ENCODE measurements around the gene DAB1. TPM values are rescaled to one million over a fixed set of nuclear protein-coding genes. Genes with fewer than 3 reads are reported as not detected.

The DAB1 gene
- total RNA-seq, 1 donor from 2014 or later = 0.25 TPM

DNA sequence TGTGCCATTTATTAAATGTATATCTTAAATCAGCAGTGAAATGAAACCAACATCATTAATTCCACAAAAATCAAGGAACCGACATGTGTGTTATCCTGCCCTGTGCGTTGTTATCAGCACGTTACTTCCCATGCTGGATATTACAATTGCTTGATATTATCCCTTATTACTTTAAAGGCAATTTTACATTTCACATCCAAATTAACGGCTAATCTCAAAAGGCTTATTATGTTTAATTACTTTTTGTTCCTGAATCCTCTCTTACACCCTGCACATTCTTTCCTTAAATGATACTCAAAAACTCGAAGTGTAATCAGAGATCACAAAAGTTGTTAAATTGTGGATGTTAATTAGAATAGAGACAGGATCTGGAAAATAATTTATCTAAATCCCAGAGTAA lies 167.9 kb downstream of the DAB1 start:
- no peak for TF ChIP-seq CTCF (IDR thresholded peaks at IDR 0.05; ENCODE audit: insufficient read depth, low read length, poor library complexity, severe bottlenecking)
- no peak overlapping the region for H3K4me3 ChIP-seq (ENCODE audit: low read depth, low read length)
- DNase-seq (ENCODE audit: low read depth) = no peak

DNA sequence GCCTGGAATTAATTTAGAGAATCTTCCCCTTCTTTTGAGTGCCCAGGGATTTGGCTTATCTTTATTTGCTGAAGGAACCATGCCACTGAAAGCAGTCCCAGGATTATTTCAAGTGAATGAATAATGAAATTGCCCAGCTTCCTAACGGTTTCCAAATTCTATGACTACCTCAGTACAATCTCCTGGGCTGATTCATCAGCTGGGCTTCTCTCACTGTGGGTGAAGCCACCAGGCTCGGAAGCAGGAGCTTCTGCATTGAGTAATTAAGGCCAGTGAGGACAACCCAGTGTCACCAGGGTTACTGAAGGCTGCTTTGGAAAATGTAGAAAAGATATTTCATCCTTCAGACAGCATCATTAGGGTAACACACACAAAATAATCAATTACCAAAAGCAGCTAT lies 169.8 kb downstream of the DAB1 start:
- Histone ChIP-seq H3K36me3 (ENCODE audit: control insufficient read depth, insufficient read depth, low read length) (no peaks in the 10 kb centered on the region), H3K4me3 (ENCODE audit: low read depth, low read length) (no peak overlapping the region), H3K27me3 (ENCODE audit: control insufficient read depth, insufficient read depth, low read length) (no peaks in the 10 kb centered on the region)
- TF ChIP-seq CTCF (IDR thresholded peaks at IDR 0.05; ENCODE audit: insufficient read depth, low read length, poor library complexity, severe bottlenecking) = no peak
- no peak for DNase-seq (ENCODE audit: low read depth)

More for the DNA sequence above, 167.9 kb downstream of the DAB1 start:
- no peaks in the 10 kb centered on the region for H3K27me3 ChIP-seq (ENCODE audit: control insufficient read depth, insufficient read depth, low read length)
- H3K36me3 ChIP-seq (ENCODE audit: control insufficient read depth, insufficient read depth, low read length) = no peaks in the 10 kb centered on the region

GRCh38 chr1:57252597-57253294 lies 171.1 kb downstream of the DAB1 start:
- no peak for TF ChIP-seq CTCF (IDR thresholded peaks at IDR 0.05; ENCODE audit: insufficient read depth, low read length, poor library complexity, severe bottlenecking)
- no peaks in the 10 kb centered on the region for H3K27me3 ChIP-seq (ENCODE audit: control insufficient read depth, insufficient read depth, low read length)
- DNase-seq (ENCODE audit: low read depth) = no peak

DNA sequence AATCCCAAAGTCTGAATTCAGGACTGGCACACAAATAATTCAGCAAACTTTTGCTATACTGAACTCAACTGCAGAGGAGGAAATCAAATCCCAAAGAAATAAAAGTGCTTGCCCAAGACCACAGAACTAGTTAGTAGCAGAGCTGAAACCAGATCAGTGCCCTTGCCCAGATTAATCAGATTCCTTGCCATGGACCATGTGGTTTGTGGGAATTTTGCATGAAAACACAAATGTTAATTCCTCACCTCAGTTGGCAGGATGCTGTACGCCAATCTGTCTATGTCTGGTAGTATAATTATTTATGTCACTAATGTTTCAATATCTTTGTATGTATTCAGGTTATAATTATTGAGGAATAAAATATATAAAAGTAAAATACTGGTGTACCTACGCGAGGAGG lies 173.8 kb downstream of the DAB1 start:
- no peak overlapping the region for H3K4me3 ChIP-seq (ENCODE audit: low read depth, low read length)
- DNase-seq (ENCODE audit: low read depth) = no peak

More at GRCh38 chr1:57252597-57253294, 171.1 kb downstream of the DAB1 start:
- no peaks in the 10 kb centered on the region for H3K36me3 ChIP-seq (ENCODE audit: control insufficient read depth, insufficient read depth, low read length)
- no peak overlapping the region for H3K4me3 ChIP-seq (ENCODE audit: low read depth, low read length)

DNA sequence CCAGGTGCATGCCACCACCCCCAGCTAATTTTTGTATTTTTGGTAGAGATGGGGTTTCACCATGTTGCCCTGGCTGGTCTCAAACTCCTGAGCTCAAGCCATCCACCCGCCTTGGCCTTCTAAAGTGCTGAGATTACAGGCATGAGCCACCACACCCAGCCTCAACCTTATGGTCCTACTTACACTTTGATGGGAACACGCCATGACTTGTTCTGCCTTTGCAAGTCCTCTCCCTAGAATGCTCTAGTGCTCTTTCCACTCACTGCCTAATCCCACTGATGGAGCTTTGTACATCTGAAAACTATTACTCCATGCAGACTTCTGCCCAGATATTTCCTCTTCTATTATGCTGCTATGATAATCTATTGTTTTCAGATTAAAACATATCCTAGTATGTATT lies 174.3 kb downstream of the DAB1 start:
- TF ChIP-seq CTCF (IDR thresholded peaks at IDR 0.05; ENCODE audit: insufficient read depth, low read length, poor library complexity, severe bottlenecking) = no peak
- H3K36me3 ChIP-seq (ENCODE audit: control insufficient read depth, insufficient read depth, low read length) = no peaks in the 10 kb centered on the region
- DNase-seq (ENCODE audit: low read depth) = no peak

More for the DNA sequence above, 173.8 kb downstream of the DAB1 start:
- TF ChIP-seq CTCF (IDR thresholded peaks at IDR 0.05; ENCODE audit: insufficient read depth, low read length, poor library complexity, severe bottlenecking) = no peak
- Histone ChIP-seq H3K27me3 (ENCODE audit: control insufficient read depth, insufficient read depth, low read length) (no peaks in the 10 kb centered on the region), H3K36me3 (ENCODE audit: control insufficient read depth, insufficient read depth, low read length) (no peaks in the 10 kb centered on the region)

DNA sequence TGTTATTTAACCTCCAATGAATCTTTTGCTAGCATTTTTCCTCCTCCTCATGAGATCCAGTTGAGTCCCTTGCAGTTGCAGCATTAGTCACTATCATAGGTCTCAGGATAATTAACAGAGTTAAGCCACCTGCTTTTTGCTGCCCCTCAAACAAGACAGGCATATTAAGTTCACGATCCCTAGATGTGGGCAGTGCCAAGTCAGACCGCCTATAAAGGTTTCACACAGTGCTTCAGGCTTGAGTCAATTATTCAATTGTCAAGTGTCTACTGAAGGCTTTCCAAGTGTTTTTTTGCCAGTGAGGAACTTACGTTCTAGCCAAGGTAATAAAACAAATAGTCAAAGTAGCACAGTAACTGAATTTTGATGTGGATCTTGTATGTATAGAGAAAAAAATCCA lies 175.0 kb downstream of the DAB1 start:
- no peak for DNase-seq (ENCODE audit: low read depth)
- no peak overlapping the region for H3K4me3 ChIP-seq (ENCODE audit: low read depth, low read length)
- TF ChIP-seq CTCF (IDR thresholded peaks at IDR 0.05; ENCODE audit: insufficient read depth, low read length, poor library complexity, severe bottlenecking) = no peak
- H3K36me3 ChIP-seq (ENCODE audit: control insufficient read depth, insufficient read depth, low read length) = no peaks in the 10 kb centered on the region
- no peaks in the 10 kb centered on the region for H3K27me3 ChIP-seq (ENCODE audit: control insufficient read depth, insufficient read depth, low read length)

More for the DNA sequence above, 174.3 kb downstream of the DAB1 start:
- no peaks in the 10 kb centered on the region for H3K27me3 ChIP-seq (ENCODE audit: control insufficient read depth, insufficient read depth, low read length)
- no peak overlapping the region for H3K4me3 ChIP-seq (ENCODE audit: low read depth, low read length)

All from kidney epithelial cell (primary cell).